GM19324 (cell line): Measurements from ENCODE around the gene GALNT2.

Experiments used
- ATAC-seq: cut with Tn5 transposase; IDR thresholded peaks from one replicate; pipeline ENCODE4 v1.9.1; 2021; ENCODE audit warnings: mild to moderate bottlenecking, moderate library complexity; ENCODE audit not compliant: unreplicated experiment, low FRiP score

Gene GALNT2

DNA sequence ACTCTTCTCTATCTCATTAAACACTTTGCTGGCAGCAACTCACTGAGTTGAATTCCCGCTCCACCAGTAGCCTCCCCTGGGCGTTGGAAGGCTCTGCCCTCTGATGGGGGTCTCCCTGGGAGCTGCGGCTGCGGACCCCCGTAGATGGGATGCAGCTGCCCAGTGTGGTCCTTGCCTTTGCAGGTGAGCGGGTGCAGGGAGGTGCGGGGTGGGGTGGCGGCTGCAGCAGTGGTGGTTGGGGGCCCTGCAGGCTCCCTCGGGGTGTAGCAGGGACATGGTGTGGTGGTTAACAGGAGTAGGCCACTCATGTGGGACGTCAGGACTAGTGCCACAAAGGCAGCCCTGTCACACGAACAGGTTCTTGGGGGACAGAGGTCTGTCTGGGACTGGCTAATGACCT is 42.0 kb downstream of the GALNT2 start:
- ATAC-seq: no peak

DNA sequence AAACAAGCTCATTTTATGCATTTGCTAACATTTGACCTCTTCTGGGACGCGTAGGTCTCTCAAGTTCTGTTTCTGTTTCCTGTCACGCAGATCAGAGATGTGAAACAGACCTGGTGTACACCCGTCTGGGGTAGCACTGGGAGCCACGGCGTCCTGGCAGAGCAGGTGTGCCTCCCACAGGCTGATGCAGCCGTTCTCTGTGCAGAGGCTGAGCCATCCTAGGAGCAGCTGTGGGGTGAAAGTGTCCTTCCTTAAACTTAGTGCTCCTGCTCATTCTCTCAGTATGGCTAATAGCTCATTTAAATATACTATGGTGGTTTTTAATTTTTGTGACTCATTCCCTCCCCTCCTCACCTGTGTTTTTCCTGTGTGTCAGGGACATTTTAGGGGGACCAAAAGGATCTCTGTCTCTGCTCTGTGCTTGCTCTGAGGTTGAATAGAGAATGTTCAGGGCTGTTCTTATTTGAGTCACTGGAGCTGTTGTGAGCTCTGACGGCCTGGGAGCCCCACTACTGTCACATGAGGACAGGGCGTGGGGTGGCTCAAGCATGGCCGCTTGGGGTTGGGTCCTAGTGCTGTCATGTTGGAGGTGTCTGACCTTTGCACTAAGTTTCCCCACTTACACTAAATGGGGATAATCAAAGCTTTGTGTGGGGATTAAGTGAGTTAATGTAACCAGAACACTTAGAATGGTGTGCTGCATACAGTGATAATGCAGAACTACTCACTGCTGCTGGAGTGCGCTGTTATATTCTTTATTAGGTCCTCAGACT is 43.0 kb downstream of the GALNT2 start:
- ATAC-seq: peak; percentile 92

DNA sequence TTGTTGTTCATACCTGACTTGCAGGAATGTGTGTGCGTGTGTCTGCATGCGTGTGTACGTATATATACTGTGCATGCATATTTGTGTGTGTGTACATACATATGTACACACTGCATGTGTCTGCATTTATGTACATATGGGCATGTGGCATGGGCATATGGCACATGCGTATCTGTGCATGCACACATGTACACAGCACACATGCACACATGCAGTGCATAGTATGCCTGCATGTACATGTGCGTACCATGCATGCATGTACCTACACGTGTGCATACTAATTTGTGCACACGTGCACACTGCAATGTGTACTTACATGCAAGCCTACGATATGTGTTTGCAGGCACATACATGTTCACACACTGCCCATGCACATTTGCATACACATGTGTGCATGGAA is 43.9 kb downstream of the GALNT2 start:
- ATAC-seq: no peak

DNA sequence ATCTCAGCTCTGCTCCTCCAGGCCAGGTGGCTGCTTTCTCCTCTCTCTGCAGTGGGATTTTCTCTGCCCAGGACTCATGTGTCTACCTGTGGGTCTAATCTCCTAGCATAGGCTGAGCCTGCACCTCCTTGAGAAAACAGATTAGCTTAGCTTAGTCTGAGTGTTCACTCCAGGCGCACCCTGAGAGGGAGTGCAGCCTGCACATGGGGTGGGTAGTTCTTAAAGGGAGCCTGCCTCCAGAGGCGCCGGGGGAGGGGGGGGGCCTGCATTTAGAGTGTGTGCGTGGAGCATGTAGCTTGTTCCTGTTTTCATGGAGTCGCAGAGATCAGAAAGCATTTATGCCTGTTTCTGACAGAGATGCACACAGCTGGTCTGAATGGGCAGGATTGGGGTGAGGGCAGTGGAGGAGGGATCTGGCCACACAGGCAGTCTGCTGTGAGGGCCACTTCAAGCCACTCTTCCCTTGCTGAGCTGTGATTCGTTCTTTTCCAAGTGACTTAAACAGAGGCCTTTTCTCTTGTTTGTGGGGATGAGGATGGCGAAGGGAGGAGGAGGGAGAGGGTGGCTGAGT is 45.2 kb downstream of the GALNT2 start:
- no peak for ATAC-seq

DNA sequence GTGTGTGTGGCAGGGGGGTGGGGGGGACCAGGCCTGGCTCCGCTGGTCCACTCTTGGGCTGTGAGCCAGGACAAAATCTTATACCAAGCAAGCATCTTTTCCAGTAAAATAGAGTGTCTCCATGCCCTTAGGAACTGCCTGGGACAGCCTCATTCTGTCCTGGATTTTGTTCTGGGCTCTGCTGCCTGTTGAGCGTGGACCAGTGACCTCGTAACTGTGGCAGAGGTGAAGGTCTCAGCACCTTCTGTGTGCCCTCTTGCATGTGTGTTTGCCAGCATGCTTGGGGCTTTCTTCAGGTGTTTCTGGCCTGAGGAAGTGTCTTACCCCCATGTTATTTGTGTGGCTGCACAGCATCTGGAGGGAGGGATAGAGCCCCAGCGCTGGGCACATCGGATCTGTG is 45.7 kb downstream of the GALNT2 start:
- ATAC-seq: no peak

DNA sequence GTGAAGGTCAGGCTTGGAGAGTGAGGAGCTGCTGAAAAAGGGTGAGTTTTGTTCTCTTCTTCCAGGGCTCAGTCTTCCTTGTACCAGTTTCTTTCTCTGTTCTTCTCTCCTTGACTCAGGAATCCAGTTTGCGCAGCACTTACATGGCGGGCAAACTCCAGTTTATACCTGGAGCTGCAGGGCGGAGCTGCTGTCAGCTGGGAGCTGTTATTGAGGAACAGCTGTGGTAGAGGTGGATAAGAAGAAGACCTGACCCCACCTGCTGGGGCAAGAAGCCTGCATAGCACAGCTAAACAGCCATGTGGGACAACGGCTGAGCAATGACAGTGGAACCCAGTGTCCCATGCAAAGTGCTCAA is 46.2 kb downstream of the GALNT2 start:
- no peak for ATAC-seq

DNA sequence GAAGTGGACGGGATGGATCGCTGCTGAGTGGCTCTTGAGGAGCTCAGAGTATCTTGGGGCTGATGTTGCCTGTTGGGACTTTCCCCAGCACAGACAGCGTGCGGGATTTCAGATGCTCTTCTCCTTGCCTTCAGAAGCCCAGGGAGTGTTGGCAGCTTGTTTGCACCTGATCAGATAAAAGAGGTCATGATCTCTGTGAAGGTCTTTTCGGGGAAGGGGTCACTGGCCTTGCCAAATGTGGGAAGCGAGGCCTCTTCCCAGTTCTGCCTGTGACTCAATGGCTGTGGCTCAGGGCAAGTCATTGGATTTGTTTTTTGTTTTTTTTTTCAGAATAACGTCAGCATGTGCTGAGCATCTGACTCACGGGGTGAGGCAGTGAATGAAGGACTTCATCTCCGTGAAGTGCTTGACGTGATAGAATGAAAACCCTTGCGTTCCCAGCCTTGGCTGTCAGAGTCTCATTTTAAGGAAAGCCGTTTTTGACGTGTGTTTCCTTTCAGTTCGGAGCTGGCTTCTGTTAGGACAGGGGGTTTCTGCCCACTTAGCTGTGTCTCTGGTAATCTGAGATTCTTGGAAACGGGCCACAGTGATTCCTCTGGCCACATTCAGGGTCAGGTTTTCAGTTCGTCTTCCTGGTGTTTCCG is 46.7 kb downstream of the GALNT2 start:
- no peak for ATAC-seq

DNA sequence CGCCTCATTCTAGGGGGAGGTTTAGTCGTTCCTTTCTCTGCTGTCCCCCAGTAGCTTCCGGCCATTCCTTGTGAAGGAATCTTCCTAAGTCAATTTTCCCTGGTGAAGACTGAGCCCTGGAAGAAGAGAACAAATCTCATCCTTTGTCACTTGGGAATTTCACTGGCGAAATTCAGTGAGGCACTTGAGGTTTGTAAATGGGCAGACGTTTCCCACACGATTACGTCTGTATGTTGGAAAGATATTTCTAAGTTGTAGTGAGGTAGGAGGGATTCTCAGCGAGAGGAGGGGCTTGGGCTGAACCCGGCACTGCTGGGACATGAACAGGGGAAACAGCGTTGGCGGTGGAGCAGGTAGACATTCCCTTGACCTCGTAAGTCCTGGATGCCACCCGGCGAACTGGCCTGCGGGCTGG is 47.2 kb downstream of the GALNT2 start:
- no peak for ATAC-seq

DNA sequence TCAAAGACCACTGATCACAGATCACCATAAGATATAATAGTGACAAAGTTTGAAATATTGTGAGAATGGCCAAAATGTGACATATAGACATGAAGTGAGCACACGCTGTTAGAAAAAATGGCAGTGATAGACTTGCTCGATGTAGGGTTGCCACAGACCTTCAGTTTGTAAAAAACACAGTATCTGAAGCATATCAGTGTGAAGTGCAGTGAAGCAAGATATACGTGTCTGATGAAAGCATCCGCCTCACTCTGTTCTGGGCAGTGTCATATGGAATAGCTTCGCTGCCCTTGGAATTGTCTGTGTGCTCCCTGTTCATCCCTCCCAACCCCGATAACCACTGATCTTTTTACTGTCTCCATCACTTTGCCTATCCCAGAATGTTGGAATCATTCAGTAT is 50.7 kb downstream of the GALNT2 start:
- ATAC-seq: no peak

DNA sequence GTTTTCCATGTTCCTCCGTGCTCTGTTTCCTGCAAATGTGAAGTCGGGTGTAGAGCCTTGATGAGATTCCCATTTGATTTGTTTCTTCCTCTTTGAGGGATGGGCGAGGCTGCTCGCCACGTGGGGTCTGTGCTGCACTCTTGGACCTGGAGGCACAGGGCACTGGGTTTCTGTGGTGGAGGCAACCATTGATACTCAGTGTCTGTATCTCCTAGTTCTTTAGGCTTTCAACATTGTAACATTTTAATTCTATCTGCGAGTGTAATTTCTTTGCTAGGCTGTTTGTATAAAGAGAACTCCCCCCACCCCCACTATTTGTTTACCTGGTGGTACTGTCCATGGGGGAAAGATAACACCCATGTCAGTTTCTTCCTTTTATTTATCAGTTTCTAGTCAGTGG is 52.3 kb downstream of the GALNT2 start:
- no peak for ATAC-seq

DNA sequence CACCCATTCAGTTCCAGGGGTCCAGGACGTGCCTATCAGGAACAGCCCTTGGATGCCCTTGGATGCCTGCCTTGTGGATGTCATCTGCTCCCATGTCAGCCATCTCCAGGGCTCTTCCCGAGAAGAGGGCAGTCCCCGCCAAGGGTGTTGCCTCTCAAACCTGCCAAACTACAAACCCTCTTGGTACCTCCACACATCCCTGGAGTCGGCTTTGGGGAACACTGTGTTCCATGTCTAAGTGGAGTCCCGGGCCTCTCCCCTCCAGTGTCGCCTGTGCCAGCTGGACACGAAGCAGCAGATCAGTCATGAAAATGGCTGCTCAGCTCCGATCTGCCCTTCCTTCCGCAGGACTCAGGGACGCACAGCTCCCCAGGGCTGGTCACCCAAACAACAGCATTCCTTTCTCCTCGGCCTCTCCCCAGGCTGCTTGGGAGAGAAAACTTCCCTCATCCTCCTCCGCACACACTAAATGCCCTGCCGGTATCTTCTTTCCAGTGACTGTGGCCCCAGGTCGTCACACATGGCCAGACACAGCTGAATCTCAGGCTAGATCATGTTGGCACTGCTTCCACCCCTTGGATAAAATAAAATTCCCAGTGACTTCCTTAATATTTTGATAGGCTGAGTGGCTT is 53.4 kb downstream of the GALNT2 start:
- no peak for ATAC-seq

DNA sequence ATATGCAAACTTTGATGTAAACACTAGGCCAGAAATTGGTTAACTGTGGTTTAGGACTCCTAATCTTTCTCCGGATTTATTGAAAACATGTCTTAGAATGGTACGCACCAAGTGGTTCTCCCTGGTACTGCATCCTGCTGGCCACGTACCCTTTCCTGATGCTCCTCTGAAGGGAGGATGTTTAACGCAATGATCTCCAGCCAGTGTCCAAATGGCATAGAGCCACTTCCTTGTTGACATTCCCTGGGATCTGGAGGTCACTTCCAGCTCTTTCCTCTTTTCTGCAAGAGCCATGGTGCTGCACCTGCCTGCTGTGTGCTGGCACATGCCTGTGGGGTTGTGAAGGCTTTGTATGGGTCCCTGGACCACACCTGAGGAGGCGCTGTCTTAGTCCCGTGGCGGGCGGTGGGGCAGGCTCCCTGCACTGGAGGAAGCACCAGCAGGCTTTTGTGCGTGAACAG is 53.9 kb downstream of the GALNT2 start:
- ATAC-seq: no peak

DNA sequence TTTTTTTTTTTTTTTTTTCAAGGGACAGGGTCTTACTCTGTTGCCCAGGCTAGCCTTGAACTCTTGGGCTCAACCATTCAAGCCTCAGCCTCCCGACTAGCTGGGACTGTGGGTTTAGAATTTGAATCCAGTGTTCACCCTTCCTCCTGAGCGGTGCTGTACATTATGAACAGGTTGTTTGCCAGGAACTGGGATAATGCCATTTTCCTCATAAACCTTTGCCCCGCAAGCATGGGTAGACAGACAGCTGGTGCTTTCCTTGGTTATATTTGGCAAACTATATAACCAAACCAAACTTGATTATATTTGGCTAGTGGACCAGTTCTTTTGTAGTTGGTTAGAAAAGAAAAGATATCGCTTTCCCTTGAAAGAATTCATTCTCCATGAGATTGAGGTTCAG is 54.9 kb downstream of the GALNT2 start:
- no peak for ATAC-seq

DNA sequence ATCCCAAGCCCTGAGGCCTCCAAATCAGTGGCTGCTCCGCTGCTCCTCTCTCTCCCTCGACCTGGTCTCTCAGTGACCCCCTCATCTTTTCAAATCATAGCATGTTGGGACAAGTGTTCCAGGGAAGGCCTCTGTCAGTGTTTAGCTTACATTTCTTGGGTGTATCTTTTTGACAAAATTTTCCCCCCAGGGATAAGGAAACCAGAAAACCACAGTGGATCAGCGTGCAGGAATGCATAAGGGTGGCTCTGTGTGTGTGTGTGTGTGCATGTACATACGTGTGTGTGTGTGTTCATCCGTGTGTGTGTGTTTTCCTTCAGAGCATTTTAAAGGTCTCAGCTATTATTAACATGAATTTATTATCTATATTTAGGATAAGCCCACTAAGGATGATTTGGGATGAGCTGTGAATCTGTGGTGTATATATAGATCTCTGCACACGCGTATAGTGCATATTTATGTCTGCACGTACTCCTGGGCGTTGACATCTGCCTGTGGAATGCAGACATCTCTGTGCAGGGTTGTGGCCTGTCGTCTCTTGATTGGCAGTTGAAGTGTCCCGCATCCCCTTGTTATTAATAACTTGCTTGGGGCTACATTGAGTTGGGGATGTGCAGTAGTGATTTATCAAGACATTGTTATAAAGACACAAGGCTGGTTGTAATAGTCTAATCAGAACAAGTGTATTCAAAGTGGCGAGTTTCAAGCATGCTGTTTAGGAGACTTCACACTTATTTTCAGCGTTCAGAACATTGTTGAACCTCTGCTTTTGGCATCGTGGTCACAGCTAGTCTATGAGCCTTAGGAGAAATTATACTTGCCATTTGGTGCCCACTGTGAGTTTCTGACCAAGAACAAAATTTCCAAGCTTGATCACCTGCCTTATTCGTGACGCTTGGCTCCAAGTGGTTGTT is 55.6 kb downstream of the GALNT2 start:
- no peak for ATAC-seq

DNA sequence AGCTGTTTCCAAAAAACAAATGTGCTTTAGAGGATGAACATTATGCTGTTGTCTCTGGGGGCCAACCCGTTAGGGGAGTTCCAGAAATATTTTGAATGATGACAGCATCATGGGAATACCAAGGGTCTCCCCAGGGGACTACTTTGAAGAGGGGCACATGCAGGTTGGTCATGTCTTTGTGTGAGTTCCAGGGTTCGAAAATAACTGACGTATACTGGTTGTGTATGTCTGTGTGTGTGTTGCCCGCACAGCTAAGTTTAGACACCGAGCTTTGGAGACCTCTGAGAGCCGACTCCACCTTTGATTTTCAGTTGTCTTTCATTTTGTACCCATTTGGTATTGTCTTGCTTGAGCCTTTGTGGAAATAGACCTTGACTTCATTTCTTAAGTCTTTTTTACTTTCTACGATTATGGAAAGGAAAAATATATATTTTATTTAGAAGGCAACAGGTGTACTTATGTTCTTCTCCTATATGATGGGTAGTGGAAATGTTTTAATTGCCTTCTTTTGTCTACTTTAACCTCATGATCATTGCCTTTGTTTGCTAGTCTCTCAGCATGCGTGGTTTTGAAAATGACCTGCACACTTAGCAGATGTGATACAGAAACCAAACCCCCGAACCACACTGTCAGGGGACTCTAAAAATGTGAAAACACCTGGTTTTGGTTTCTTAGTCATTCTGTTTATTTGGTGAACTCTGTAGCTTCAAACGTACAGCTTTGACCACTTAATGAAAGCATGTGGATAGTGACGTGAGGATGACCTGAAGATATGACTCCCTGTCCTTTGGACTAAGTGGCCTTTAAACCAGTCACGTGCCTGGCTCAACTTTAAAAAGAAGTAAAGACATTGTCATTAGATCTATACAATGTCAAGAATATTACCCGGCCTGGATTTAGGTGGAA is 56.5 kb downstream of the GALNT2 start:
- peak; percentile 89 for ATAC-seq

DNA sequence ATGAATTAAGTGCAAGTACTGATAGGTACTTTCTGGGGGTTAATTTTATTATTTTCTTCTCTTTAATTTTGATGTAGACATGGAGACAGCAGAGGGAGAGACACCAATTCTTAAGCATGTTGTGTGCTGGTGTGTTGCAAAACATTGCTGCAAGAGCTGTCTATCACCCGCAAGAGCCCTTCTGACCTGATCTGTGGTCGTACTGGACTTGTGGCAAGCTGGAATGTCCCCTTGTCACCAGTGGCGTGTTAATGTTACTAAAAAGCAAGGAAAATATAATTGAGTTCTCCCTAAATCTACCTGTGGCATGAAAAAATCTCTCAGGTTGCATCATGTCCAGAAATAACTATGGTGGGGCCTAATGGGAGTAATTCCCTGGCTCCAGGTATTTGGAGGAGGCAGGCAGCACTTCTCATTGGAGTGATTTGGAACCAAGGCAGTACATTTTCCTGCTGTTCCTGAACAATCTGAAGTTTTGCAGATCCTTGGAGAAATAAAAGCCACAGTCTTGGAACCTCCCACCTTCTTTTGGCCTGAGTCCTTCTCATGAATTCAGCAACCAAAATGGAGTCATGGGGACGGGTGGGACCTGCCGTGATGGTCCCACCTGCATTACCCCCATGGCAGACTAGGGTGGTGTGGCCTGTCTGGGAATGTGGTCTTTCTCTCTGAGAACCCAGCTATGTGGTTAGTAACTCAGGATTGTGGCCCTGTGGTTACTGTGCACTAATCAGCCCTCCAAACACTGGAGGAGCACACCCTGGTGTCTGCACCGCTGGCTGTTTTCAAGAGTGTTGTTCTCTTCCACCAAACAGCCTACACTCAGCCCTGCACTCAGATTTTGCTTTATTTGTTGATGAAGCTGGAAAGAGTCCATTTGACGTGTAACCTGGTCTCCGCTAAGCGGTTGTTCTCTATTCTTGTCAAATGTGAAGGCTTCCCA is 57.4 kb downstream of the GALNT2 start:
- ATAC-seq: no peak

DNA sequence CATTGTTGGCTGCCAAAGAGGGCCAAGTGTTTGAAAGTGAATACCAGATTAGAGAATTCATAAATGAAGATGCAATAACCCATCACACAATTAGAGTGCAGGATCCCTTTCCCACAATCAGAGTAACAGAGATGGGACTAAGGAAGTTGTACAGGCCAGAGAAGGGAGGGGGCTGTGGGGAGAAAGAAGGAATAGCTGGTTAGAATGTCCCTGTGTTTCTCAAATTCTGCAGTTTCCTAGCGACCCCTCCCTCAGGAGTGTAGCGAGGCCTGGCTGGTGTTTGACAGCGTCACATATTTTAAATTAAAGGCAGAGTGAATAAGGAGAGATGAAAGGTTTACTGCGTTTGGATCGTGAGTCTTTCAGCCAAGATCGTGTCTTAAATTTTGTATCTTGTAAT is 58.1 kb downstream of the GALNT2 start:
- ATAC-seq: no peak
